Effector CD4-positive, alpha-beta T cell (primary cell): ENCODE results near the gene OR7C1. TPM values are rescaled to one million over a fixed set of nuclear protein-coding genes. Genes with fewer than 3 reads are reported as not detected.
"Not testable (repeated sequence)": the region's sequence is repeated elsewhere in the genome, so short reads cannot be mapped to it uniquely, and the experiment has no call there.

Experiments
- DNase-seq: peaks from one replicate; pipeline ENCODE4 v3.0.0-alpha.2; 2020
- total RNA-seq: gene quantifications from one replicate; lab custom pipeline; 2026; lab: John Stamatoyannopoulos, UW

Gene OR7C1
- not detected for total RNA-seq

DNA sequence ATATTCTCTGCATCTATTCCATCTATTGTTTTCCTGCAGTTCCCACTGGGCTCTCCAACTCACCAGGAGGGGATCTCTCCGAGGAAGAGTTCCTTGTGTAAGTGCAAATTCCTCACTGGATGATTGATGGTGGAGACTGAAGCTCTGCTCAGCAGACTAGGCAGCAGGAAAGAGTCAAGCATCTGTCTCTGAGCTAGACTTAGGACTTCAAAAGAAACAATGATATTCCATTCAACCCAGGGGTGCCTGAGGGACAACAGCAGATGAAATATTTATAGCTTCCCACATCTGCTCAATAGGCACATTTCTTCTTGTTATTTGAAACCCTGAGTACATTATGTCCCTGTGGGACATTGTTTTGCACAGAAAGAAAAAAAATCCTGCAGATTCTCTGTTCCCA lies at the start of gene OR7C1, which contains the start of gene OR7A5:
Gene OR7C1, minus strand, starts transcription at position 175 of the 400 bp plus-strand sequence. CDS start 35,049 bp downstream, outside the sequence.
Gene OR7A5, minus strand, starts transcription at position 175 of the 400 bp plus-strand sequence. CDS start 6,944 bp downstream, outside the sequence.
- DNase-seq, result no peak

DNA sequence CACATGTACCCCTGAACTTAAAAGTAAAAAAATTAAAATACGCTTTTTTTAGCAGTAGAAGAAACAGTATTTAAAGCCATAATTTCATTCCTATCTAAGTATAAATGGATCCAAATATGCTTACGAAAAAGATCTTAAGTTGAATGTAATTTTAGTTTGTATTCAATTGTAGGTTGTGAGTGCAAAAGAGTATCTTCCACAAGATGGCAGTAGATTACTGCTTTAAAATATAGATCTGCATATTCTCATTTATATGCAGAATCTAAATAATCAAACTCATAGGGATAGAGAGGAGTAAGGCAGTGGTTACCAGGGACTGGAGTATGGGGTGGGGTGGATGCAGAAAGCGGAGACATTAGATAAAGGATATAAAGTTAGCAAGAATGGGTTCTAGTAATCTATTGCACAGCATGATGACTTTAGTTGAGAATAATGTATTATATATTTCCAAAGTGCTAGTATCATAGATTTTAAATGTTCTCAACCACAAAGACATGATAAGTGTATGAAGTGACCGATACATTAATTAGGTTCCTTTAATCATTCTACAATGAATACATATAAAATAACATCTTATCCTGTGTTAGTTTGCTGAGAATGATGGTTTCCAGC lies 36.7 kb upstream of the OR7C1 start:
- DNase-seq, result no peak

DNA sequence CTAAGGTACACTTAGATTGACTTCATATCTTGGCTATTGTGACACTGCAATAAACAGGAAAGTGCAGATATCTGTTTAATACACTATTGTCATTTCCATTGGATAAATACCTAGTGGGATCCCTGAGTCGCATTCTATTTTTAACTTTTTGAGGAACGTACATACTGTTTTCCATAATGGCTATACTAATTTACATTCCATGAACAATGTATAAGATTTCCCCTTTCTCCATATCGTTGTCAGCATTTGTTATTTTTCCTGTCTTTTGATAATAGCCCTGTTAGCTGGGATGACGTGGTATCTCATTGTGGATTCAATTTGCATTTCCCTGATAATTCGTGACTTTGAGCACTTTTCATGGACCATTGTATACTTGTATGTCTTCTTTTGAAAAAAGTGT lies 33.5 kb upstream of the OR7C1 start:
- no peak for DNase-seq

- DNase-seq, result no peak
These were observed 13.8 kb upstream of the OR7C1 start, which contains the start of gene OR7A10 for GRCh38 chr19:14848822-14849221. TSS of gene OR7A10 (minus strand) at chr19:14848922. CDS start at chr19:14841877, 7,045 bp downstream.

DNA sequence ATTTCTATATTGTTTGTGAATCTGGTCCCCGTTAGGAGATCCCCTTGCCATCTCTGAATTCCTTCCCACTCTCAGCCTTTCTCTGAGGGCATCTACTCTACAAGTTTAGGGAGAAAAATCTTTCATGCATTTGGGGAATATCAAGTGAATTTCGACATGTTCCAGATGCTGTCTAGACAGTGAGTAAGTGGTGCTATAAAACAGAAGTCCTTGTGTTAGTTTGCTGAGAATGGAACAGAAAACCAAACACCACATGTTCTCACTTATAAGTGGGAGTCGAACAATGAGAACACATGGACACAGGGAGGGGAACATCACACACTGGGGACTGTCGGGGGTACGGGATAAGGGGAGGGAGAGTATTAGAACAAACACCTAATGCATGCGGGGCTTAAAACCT lies 8.6 kb upstream of the OR7C1 start:
- DNase-seq, result no peak

DNA sequence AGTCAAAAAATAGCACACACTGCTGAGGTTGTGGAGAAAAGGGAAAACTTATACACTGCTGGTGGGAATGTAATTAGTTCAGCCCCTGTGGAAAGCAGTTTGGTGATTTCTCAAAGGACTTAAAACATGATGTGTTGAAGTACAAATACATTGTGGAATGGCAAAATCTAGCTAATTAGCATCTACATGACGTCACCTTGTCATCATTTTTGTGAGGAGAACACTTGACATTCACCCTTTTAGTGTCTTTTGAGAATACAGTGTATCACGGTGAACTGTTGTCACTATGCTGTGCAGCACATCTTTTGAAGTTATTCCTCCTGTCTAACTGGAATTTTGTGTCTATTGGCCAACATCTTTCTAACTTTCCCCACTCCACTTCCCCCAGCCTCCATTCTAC lies 8.2 kb upstream of the OR7C1 start:
- no peak for DNase-seq

GRCh38 chr19:14840206-14840605 lies 5.2 kb upstream of the OR7C1 start:
- no peak for DNase-seq

GRCh38 chr19:14837391-14837790 lies 2.4 kb upstream of the OR7C1 start:
- DNase-seq, result no peak

DNA sequence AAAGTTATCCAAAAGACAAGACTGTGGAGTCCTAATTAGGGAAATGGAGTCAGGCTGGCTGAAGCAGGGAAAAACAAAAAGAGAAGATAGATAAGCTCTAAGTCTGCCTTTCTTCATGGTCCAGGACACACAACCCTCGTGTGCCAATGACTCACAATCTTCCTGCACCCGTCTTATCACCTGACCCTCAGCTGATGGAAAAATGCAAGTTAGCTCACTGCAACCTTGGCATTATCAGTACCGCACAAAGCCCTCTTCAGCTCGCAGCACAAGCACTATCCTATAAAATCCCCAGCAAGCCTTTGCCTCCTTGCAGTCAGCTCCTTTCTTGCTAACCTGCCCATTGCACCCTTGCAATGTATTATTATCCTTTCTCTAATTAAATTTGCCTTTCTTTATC lies 4.3 kb downstream of the OR7C1 start:
- DNase-seq, result no peak

- DNase-seq, result no peak
These were observed 9.0 kb downstream of the OR7C1 start for GRCh38 chr19:14826006-14826405.

DNA sequence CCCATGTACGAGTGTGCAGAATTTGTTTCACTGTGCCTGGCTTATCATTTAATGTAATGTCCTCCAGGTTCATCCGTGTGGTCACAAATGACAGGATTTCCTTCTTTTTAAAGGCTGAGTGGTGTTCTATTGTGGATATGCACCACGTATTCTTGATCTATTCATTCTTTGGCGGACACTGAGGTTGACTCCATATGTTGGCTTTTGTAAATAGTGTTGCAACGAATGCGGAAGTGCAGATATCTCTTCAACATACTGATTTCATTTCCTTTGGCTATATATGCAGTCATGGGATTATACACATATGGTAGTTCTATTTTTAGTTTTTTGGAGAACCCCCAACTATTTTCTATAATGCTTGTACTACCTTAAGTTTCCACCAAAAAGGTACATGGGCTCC lies 13.0 kb downstream of the OR7C1 start:
- DNase-seq, result no peak

DNA sequence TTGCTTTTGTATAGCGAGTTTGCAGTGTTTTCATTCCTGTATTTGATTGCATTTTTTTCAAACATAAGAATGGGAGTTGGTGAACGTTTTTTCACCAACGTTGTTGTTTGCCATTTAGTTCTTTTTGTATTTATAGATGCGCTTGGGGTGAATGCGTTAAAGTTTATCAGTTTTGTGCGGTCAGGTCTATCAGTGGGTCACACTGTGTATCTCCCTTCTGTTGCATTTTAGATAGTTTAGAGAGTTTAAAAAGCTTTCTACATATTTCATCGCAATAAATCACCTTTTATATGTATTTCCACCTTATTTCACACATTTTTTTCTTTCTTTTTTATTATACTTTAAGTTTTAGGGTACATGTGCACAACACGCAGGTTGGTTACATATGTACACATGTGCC lies 16.4 kb downstream of the OR7C1 start:
- DNase-seq, result no peak

- no peak for DNase-seq
These were observed 17.9 kb downstream of the OR7C1 start for GRCh38 chr19:14817052-14817451.

GRCh38 chr19:14814982-14815652 lies 19.9 kb downstream of the OR7C1 start:
- no peak for DNase-seq

- no peak for DNase-seq
These were observed 25.5 kb downstream of the OR7C1 start for GRCh38 chr19:14809272-14810057.

GRCh38 chr19:14804765-14805164 lies 30.2 kb downstream of the OR7C1 start:
- DNase-seq, result no peak

DNA sequence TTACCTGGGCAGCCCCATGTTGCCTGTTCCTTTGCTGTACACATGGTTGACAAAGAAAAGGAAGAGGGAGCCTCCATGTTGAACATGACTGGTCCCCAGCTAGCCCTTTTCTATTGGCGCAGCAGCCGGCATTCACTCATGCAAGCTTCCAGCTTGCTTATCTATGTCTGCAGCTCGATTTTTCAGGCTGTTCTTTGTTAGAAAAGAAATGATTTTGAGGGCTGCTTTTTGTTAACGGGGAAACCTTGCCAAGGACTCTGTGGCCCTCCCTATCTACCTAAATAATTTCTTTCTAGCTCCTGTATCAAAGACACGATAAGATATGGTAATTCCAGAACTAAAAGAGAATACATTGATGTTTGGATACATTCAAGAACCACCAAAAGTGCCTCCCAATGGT lies 36.2 kb downstream of the OR7C1 start:
- no peak for DNase-seq

- no peak for DNase-seq
These were observed 39.0 kb downstream of the OR7C1 start for GRCh38 chr19:14796021-14796420.

DNA sequence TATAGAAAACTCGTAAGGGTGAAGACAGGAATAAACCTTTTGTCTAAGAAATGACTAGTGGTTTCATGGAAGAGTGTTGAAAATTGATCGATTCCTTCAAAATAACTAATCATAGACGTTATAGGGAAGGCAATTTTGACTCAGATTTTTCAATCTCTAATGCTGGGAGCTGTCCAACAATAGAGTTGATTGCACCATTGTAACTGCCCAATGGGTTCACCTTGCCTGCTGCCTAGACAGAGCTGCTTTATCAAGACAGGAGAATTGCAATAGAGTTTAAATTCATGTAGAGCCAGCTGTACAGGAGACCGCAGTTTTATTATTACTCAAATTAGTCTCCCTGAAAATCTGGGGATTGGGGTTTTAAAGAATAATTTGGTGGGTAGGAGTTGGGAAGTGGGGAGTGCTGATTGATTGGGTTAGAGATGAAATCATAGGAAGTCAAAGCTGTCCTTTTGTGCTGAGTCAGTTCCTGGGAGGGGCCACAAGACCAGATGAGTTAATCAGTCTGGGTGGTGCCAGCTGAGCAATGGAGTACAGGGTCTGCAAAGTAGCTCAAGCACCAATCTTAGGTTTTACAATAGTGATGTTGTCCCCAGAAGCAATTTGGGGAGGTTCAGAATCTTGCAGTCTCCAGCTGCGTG lies 39.8 kb downstream of the OR7C1 start:
- DNase-seq, result no peak

- DNase-seq, result not testable (repeated sequence)
These were observed 42.7 kb downstream of the OR7C1 start for GRCh38 chr19:14792250-14792649.

GRCh38 chr19:14786421-14786851 lies 48.5 kb downstream of the OR7C1 start:
- no peak for DNase-seq

GRCh38 chr19:14785102-14785793 lies 49.7 kb downstream of the OR7C1 start:
- not testable (repeated sequence) for DNase-seq
